ENCODE measurements around the gene TBC1D1. TPM values are rescaled to one million over a fixed set of nuclear protein-coding genes. Genes with fewer than 3 reads are reported as not detected.

The TBC1D1 gene
- polyA plus RNA-seq, 2 donors: 10.4 to 15.3 TPM

GRCh38 chr4:38146383-38146782 lies 255.5 kb downstream of the TBC1D1 start:
- no peaks in the 10 kb centered on the region for H3K4me1 ChIP-seq (ENCODE audit: control insufficient read depth in 2 of 2, insufficient read depth in 2 of 2, low read length in 1 of 2)
- H3K9me3 ChIP-seq (ENCODE audit: control insufficient read depth in 2 of 2, insufficient read depth in 1 of 2, low read depth in 1 of 2, low read length in 1 of 2): no peaks in the 10 kb centered on the region
- 73 to 87% methylated on average over 2 of the region's 2 CpGs for WGBS, 2 donors

GRCh38 chr4:38149472-38149996 lies 258.6 kb downstream of the TBC1D1 start:
- Histone ChIP-seq H3K9me3 (ENCODE audit: control insufficient read depth in 2 of 2, insufficient read depth in 1 of 2, low read depth in 1 of 2, low read length in 1 of 2) (no peaks in the 10 kb centered on the region), H3K4me1 (ENCODE audit: control insufficient read depth in 2 of 2, insufficient read depth in 2 of 2, low read length in 1 of 2) (peaks cover under 1% of the 10 kb centered on the region in 2 donors), H3K27ac (ENCODE audit: low read depth in 2 of 2, low read length in 1 of 2) (no peak overlapping the region), H3K27me3 (ENCODE audit: control insufficient read depth in 1 of 2, insufficient read depth in 2 of 2, low read length in 2 of 2) (no peaks in the 10 kb centered on the region), H3K4me3 (ENCODE audit: low read depth in 1 of 2, low read length in 2 of 2) (no peak overlapping the region), H3K36me3 (ENCODE audit: control insufficient read depth in 2 of 2, insufficient read depth in 2 of 2, low read length in 1 of 2) (no peaks in the 10 kb centered on the region)

More at GRCh38 chr4:38146383-38146782, 255.5 kb downstream of the TBC1D1 start:
- Histone ChIP-seq H3K36me3 (ENCODE audit: control insufficient read depth in 2 of 2, insufficient read depth in 2 of 2, low read length in 1 of 2) (no peaks in the 10 kb centered on the region), H3K27me3 (ENCODE audit: control insufficient read depth in 1 of 2, insufficient read depth in 2 of 2, low read length in 2 of 2) (no peaks in the 10 kb centered on the region), H3K4me3 (ENCODE audit: low read depth in 1 of 2, low read length in 2 of 2) (no peak overlapping the region), H3K27ac (ENCODE audit: low read depth in 2 of 2, low read length in 1 of 2) (no peak overlapping the region)

GRCh38 chr4:38149997-38150671 lies 259.2 kb downstream of the TBC1D1 start:
- H3K4me1 ChIP-seq (ENCODE audit: control insufficient read depth in 2 of 2, insufficient read depth in 2 of 2, low read length in 1 of 2): peaks cover 5% of the 10 kb centered on the region in 2 donors
- 73 to 76% methylated on average over 8 of the region's 8 CpGs for WGBS, 2 donors
- no peak overlapping the region for H3K4me3 ChIP-seq (ENCODE audit: low read depth in 1 of 2, low read length in 2 of 2)
- no peaks in the 10 kb centered on the region for H3K36me3 ChIP-seq (ENCODE audit: control insufficient read depth in 2 of 2, insufficient read depth in 2 of 2, low read length in 1 of 2)
- H3K9me3 ChIP-seq (ENCODE audit: control insufficient read depth in 2 of 2, insufficient read depth in 1 of 2, low read depth in 1 of 2, low read length in 1 of 2): no peaks in the 10 kb centered on the region
- H3K27ac ChIP-seq (ENCODE audit: low read depth in 2 of 2, low read length in 1 of 2): no peak overlapping the region
- H3K27me3 ChIP-seq (ENCODE audit: control insufficient read depth in 1 of 2, insufficient read depth in 2 of 2, low read length in 2 of 2): no peaks in the 10 kb centered on the region

- WGBS, 2 donors: 70 to 76% methylated on average over 5 of the region's 5 CpGs
- H3K36me3 ChIP-seq (ENCODE audit: control insufficient read depth in 2 of 2, insufficient read depth in 2 of 2, low read length in 1 of 2): no peaks in the 10 kb centered on the region
- H3K9me3 ChIP-seq (ENCODE audit: control insufficient read depth in 2 of 2, insufficient read depth in 1 of 2, low read depth in 1 of 2, low read length in 1 of 2): no peaks in the 10 kb centered on the region
- H3K4me1 ChIP-seq (ENCODE audit: control insufficient read depth in 2 of 2, insufficient read depth in 2 of 2, low read length in 1 of 2): peaks cover 7 to 9% of the 10 kb centered on the region in 2 donors
- H3K4me3 ChIP-seq (ENCODE audit: low read depth in 1 of 2, low read length in 2 of 2): no peak overlapping the region
- no peak overlapping the region for H3K27ac ChIP-seq (ENCODE audit: low read depth in 2 of 2, low read length in 1 of 2)
- H3K27me3 ChIP-seq (ENCODE audit: control insufficient read depth in 1 of 2, insufficient read depth in 2 of 2, low read length in 2 of 2): no peaks in the 10 kb centered on the region
Measured at GRCh38 chr4:38150766-38151165, 259.9 kb downstream of the TBC1D1 start.

- Histone ChIP-seq H3K27me3 (ENCODE audit: control insufficient read depth in 1 of 2, insufficient read depth in 2 of 2, low read length in 2 of 2) (no peaks in the 10 kb centered on the region), H3K27ac (ENCODE audit: low read depth in 2 of 2, low read length in 1 of 2) (no peak overlapping the region), H3K4me1 (ENCODE audit: control insufficient read depth in 2 of 2, insufficient read depth in 2 of 2, low read length in 1 of 2) (peaks cover 7 to 9% of the 10 kb centered on the region in 2 donors), H3K9me3 (ENCODE audit: control insufficient read depth in 2 of 2, insufficient read depth in 1 of 2, low read depth in 1 of 2, low read length in 1 of 2) (no peaks in the 10 kb centered on the region), H3K4me3 (ENCODE audit: low read depth in 1 of 2, low read length in 2 of 2) (no peak overlapping the region), H3K36me3 (ENCODE audit: control insufficient read depth in 2 of 2, insufficient read depth in 2 of 2, low read length in 1 of 2) (no peaks in the 10 kb centered on the region)
- 86 to 87% methylated on average over 6 of the region's 6 CpGs for WGBS, 2 donors
Measured at GRCh38 chr4:38151873-38152272, 261.0 kb downstream of the TBC1D1 start.

- WGBS, 2 donors: 83% methylated on average over 1 of the region's 1 CpG
- Histone ChIP-seq H3K4me1 (ENCODE audit: control insufficient read depth in 2 of 2, insufficient read depth in 2 of 2, low read length in 1 of 2) (peaks cover 9% of the 10 kb centered on the region in 2 donors), H3K4me3 (ENCODE audit: low read depth in 1 of 2, low read length in 2 of 2) (no peak overlapping the region)
Measured at GRCh38 chr4:38152305-38152704, 261.4 kb downstream of the TBC1D1 start.

GRCh38 chr4:38152721-38153386 lies 262.0 kb downstream of the TBC1D1 start:
- Histone ChIP-seq H3K4me3 (ENCODE audit: low read depth in 1 of 2, low read length in 2 of 2) (no peak overlapping the region), H3K27ac (ENCODE audit: low read depth in 2 of 2, low read length in 1 of 2) (no peak overlapping the region), H3K4me1 (ENCODE audit: control insufficient read depth in 2 of 2, insufficient read depth in 2 of 2, low read length in 1 of 2) (peaks cover 9 to 12% of the 10 kb centered on the region in 2 donors), H3K9me3 (ENCODE audit: control insufficient read depth in 2 of 2, insufficient read depth in 1 of 2, low read depth in 1 of 2, low read length in 1 of 2) (no peaks in the 10 kb centered on the region), H3K36me3 (ENCODE audit: control insufficient read depth in 2 of 2, insufficient read depth in 2 of 2, low read length in 1 of 2) (no peaks in the 10 kb centered on the region), H3K27me3 (ENCODE audit: control insufficient read depth in 1 of 2, insufficient read depth in 2 of 2, low read length in 2 of 2) (no peaks in the 10 kb centered on the region)
- WGBS, 2 donors: 81 to 87% methylated on average over 7 of the region's 7 CpGs

More at GRCh38 chr4:38152305-38152704, 261.4 kb downstream of the TBC1D1 start:
- Histone ChIP-seq H3K36me3 (ENCODE audit: control insufficient read depth in 2 of 2, insufficient read depth in 2 of 2, low read length in 1 of 2) (no peaks in the 10 kb centered on the region), H3K27me3 (ENCODE audit: control insufficient read depth in 1 of 2, insufficient read depth in 2 of 2, low read length in 2 of 2) (no peaks in the 10 kb centered on the region), H3K27ac (ENCODE audit: low read depth in 2 of 2, low read length in 1 of 2) (no peak overlapping the region), H3K9me3 (ENCODE audit: control insufficient read depth in 2 of 2, insufficient read depth in 1 of 2, low read depth in 1 of 2, low read length in 1 of 2) (no peaks in the 10 kb centered on the region)

GRCh38 chr4:38153387-38153760 lies 262.5 kb downstream of the TBC1D1 start:
- H3K27me3 ChIP-seq (ENCODE audit: control insufficient read depth in 1 of 2, insufficient read depth in 2 of 2, low read length in 2 of 2): no peaks in the 10 kb centered on the region
- WGBS, 2 donors: 76 to 80% methylated on average over 2 of the region's 2 CpGs
- H3K4me1 ChIP-seq (ENCODE audit: control insufficient read depth in 2 of 2, insufficient read depth in 2 of 2, low read length in 1 of 2): peaks cover 9 to 12% of the 10 kb centered on the region in 2 donors
- no peak overlapping the region for H3K4me3 ChIP-seq (ENCODE audit: low read depth in 1 of 2, low read length in 2 of 2)
- H3K27ac ChIP-seq (ENCODE audit: low read depth in 2 of 2, low read length in 1 of 2): no peak overlapping the region
- no peaks in the 10 kb centered on the region for H3K9me3 ChIP-seq (ENCODE audit: control insufficient read depth in 2 of 2, insufficient read depth in 1 of 2, low read depth in 1 of 2, low read length in 1 of 2)
- H3K36me3 ChIP-seq (ENCODE audit: control insufficient read depth in 2 of 2, insufficient read depth in 2 of 2, low read length in 1 of 2): no peaks in the 10 kb centered on the region

- Histone ChIP-seq H3K4me3 (ENCODE audit: low read depth in 1 of 2, low read length in 2 of 2) (no peak overlapping the region), H3K9me3 (ENCODE audit: control insufficient read depth in 2 of 2, insufficient read depth in 1 of 2, low read depth in 1 of 2, low read length in 1 of 2) (no peaks in the 10 kb centered on the region), H3K27me3 (ENCODE audit: control insufficient read depth in 1 of 2, insufficient read depth in 2 of 2, low read length in 2 of 2) (no peaks in the 10 kb centered on the region), H3K36me3 (ENCODE audit: control insufficient read depth in 2 of 2, insufficient read depth in 2 of 2, low read length in 1 of 2) (no peaks in the 10 kb centered on the region), H3K27ac (ENCODE audit: low read depth in 2 of 2, low read length in 1 of 2) (peak overlapping the region; percentile 51 to 84), H3K4me1 (ENCODE audit: control insufficient read depth in 2 of 2, insufficient read depth in 2 of 2, low read length in 1 of 2) (peaks cover 9 to 12% of the 10 kb centered on the region in 2 donors)
- 43 to 46% methylated on average over 5 of the region's 5 CpGs for WGBS, 2 donors
Measured at GRCh38 chr4:38154252-38154651, 263.4 kb downstream of the TBC1D1 start.
